Measurements from ENCODE around the gene ARHGAP23.
A peak's percentile ranks its signal among the peaks of the same experiment; 100 is the strongest.

ARHGAP23 gene, protein sequence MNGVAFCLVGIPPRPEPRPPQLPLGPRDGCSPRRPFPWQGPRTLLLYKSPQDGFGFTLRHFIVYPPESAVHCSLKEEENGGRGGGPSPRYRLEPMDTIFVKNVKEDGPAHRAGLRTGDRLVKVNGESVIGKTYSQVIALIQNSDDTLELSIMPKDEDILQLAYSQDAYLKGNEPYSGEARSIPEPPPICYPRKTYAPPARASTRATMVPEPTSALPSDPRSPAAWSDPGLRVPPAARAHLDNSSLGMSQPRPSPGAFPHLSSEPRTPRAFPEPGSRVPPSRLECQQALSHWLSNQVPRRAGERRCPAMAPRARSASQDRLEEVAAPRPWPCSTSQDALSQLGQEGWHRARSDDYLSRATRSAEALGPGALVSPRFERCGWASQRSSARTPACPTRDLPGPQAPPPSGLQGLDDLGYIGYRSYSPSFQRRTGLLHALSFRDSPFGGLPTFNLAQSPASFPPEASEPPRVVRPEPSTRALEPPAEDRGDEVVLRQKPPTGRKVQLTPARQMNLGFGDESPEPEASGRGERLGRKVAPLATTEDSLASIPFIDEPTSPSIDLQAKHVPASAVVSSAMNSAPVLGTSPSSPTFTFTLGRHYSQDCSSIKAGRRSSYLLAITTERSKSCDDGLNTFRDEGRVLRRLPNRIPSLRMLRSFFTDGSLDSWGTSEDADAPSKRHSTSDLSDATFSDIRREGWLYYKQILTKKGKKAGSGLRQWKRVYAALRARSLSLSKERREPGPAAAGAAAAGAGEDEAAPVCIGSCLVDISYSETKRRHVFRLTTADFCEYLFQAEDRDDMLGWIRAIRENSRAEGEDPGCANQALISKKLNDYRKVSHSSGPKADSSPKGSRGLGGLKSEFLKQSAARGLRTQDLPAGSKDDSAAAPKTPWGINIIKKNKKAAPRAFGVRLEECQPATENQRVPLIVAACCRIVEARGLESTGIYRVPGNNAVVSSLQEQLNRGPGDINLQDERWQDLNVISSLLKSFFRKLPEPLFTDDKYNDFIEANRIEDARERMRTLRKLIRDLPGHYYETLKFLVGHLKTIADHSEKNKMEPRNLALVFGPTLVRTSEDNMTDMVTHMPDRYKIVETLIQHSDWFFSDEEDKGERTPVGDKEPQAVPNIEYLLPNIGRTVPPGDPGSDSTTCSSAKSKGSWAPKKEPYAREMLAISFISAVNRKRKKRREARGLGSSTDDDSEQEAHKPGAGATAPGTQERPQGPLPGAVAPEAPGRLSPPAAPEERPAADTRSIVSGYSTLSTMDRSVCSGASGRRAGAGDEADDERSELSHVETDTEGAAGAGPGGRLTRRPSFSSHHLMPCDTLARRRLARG (N-terminal part only)

DNA sequence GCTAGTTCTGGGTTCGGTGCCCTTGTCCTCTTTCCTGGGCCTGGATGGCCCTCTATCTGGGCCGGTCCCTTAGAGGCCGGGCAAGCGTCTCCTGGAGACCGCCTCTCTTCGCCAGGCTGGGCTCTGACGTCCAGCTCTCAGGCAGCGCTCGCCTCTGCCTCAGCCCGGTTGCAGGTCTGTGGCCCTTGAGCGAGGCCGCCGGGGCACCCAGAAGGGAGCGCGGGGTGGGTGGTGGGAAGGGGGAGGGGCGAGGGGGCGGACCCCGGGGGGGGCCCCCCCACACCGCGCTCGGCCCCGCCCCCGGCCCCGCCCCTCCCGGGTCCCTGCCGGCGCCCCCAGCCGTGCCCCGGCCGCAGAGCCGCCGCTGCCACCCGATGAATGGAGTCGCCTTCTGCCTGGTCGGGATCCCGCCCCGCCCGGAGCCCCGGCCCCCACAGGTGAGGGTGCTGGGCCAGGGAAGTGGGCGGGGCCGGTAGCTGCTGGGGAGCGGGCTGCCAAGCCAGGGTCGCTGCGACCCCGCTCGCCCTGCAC lies at the start of gene ARHGAP23:
Gene ARHGAP23, plus strand, starts transcription at position 353 of the 531 bp plus-strand sequence. Its CDS starts 22 bp downstream, at position 375.
- peak; percentile 40 for DNase-seq

DNA sequence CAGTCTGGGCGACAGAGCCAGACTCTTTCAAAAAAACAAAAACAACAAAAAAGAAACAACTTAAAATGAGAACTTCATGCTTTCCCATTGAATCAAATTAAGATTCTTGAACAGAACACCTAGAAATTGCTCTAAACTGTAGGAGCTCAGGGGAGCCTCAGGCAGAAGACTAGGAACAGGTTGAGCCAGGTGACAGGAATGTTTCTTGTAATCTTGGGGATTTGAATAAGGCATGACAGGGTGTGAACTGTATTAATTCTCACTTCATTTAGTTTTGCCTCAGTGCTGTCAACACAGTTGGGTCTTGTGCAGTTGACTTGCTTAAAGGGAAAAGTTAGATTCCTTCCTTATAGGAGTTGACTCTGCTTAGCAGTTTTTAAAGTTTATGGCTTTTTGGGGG lies 48.8 kb upstream of the ARHGAP23 start:
- DNase-seq: no peak

DNA sequence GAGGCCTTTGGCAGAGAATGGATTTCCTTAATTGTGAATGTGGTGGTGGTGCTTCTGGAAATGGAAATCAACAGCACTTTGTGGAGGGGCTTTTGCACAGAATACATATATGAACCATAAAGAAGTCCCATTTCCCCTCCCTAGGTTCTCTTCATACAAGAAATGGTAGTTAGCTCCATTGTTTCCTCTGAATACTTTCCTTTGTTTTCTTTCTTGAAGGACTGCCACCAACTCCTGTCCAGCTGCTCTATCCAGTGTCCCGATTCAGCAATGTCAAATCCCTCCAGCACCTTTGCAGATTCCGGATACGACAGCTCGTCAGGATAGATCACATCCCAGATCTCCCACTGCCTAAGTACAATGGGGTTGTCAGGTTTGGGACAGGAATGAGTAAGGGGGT lies 33.2 kb upstream of the ARHGAP23 start:
- no peak for DNase-seq

DNA sequence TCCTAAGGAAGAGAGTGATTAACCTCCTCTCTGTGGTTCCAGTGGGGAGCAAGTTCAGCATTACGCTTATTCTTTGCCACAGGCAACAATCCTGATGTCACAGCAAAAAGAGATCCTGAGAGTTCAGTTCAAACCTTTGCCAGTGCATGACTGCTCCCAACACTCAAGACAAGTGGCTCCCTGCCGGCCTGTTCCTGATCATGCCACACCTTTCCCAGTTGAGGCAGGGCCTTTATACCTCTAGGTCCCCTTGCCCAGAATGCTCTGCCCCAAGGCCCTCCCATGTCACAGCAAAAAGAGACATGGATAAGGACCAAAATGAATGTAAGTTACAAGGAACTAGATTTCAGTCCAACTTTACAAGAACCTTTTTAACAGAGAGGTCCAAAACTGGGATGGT lies 31.0 kb upstream of the ARHGAP23 start:
- DNase-seq: no peak

DNA sequence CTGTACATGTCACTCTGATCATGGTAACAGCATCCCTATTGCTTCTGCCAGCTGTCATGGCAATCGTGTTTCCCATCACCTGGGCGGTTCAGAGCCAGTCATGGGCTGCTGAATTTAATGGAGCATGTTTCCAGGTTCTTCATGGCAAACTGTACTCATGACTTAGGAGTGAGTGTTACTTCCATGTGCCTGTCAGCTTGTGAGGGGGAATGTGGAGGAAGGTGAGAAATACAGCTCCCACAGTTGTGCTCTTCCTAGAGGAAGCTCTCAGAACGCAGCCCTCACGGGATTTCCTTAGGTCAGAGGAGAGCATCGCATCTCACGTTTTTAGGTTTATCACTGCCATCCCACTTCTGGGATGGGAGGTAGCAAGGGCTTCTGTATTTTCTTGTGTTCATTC lies 28.0 kb upstream of the ARHGAP23 start:
- DNase-seq: no peak

DNA sequence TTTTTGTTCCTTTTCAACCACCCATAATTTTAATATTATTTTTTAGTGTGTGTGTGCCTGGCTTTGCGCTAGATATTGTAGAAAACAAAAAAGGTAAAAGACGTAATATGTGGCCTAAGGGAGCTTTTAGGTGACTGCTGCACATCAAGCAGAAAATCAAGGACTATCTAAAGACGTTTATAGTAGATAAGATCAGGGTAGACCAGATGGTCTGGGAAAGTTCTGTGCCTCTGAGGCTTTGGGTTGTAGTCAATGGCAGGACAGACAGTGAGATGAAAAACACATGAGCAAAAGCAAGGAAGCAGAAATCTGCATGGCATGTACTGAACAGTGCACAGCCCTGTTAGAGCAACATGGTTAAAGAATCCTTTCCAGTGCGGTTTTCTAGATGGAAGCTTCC lies 26.8 kb upstream of the ARHGAP23 start:
- no peak for DNase-seq

DNA sequence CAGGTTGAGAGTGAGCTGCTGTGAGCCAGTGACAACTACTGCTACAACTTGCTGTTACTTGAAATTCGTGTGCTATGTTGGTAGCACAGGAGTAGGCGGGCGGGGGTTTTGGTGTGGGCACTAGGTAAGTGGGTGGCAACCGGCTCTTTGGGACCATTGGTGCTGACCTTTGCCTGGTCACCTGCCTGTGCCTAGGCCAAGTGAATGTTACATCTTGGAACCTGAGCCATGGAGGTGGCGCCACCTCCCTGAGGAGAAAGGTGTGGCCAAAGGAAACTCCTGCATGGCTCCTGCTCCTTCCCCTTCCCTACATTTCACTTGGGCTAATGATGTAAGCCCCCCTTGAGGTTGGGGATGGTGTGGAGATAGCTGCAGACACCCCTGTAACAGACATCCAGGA lies 25.4 kb upstream of the ARHGAP23 start:
- DNase-seq: no peak

DNA sequence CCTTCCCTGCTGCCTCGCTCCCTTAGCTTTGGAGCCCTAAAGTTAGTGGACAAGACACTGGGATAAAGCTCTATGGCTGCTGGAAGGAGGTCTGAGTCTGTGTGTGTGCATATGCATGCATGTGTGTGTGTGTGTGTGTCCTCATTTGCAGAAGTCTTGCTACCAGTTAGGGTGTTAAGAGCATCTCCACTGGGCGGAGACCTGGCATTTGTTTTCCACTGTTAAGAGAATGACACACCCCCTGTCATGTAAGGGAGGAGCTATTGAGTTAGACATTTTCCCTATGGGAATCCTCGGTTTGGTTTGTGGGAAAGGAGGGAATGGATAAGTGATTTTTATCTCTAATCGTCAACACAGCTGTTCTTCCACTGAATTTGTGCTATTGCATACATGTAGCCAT lies 24.8 kb upstream of the ARHGAP23 start:
- no peak for DNase-seq

DNA sequence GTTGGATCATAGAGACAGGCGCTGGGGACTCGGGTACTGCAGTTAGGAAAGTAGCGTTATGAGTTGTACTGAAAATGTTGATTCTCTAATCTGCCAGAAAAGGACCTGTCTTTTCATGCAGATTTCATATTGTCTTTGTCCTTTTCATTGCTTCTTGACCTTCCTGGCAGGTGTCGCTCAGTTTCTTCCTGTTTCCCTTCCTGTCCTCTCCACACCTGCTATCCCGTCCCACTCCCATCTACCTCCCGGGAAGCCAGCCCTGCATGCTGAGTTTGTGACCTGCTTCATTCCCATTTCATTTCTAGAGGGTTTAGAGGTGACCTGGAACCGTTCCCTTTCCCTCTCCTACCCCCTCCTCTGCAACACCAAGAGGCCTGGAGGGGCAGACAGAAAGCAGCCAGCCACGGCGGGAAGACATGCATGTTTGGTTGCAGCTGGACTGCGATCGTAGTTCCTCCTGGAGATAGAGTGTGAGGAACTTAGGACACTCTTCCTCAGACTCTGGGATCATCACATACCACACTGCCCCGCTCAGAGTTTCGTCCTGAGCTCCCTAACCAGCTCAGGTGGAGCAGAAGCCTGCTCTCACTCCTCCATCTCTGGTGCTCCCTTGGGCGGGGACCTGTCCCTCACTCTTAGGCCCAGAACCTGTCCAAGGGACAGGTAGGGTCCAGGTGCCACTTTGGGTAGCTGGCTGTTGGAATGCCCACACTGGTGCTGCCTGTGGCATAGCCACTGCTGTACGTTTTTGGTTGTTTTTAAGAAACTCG lies 23.9 kb upstream of the ARHGAP23 start:
- no peak for DNase-seq

DNA sequence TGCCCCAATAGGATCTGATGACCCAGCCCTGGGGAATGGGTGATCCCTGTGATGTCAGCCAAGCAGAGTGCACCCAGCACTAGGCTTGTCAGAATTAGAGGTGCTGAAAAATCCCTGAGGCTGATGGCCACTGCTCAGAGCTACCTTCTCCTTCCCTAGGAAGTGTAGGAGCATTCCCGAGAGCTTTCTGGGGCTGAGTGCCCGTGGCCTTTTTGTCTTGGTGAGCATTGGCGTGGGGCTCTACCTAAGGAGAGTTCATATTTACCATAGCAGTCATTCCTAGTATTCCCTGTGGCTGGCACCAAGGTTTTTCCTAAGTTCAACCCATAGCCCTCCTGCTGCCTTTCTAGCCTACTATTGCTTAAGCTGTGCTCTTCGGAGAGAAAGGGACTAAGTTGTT lies 22.6 kb upstream of the ARHGAP23 start:
- no peak for DNase-seq

DNA sequence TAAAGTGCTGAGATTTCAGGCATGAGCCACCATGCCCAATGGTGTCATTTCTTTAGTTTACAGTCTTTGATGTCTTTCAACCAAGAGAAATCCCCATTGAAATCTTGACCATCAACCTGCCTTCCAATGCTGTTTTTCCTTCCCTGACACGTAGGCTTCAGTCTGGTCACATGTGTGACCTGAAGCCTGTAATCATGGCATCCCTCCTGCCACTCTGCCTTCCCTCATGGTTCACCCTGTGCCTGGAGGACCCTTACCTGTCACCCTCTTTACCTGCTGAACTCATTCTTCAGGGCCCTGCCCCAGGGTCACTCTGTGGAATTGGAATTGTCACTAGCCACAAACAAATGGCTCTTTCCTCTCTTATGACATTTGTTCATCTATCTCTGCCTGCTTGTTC lies 18.1 kb upstream of the ARHGAP23 start:
- DNase-seq: no peak

DNA sequence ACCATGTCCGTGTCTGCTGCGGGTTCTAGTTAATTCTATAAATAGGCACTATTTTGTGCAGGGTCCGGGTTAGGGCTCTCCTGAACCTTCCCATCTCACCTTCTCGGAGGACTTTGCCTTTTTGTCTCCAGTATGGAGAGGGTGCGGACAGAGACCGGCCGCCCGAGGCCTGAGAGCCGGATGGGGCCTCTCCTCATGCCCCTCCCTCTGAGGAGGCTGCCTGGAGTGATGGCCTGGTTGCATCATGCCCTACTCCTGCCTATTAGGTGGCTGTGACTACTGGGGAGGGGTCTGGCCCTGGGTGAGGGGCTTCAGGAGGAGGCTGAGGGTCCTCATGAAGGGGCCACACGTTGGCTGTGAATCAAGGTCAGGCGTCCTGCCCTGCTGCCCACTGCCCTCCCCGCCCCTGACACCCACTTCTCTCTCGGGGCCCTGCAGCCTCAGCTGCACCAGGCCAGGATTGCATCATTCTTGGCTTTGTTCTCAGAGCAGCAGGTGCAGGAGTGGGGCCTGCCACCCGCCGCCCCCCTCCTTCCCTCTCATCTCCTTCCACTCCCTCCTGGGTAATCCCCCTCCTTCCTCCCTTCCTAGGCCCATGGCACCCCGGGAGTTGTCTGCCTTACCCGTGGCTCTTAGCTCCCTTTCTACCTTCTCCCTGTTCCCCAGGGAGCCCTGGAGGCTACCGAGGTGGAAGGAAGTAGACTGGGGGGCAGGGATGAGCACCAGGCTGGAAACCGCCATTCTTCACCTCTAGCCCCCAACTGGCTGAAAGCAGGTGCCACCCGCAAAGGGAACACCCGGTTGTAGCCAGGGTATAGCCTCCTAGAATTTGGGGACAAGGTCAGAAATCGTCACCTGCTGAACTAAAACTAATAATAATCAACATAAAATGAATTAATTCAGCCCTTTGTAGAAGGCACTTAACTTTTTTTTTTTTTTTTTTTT lies 12.7 kb upstream of the ARHGAP23 start:
- DNase-seq: no peak

DNA sequence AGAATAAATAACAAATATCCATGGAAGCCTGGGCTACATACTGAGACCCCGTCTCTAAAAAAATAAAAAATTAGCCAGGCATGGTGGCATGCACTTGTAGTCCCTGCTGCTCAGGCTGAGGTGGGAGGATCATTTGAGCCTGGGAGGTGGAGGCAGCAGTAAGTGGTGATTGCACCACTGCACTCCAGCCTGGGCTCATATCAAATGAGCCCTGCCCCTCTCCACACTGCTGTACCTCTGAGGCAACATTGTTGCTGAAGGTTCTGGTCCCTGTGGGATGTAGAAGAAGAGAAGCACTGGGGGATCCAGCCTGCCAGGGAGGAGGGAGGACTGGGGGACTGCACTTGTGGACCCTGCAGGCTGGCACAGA lies 11.4 kb upstream of the ARHGAP23 start:
- no peak for DNase-seq

DNA sequence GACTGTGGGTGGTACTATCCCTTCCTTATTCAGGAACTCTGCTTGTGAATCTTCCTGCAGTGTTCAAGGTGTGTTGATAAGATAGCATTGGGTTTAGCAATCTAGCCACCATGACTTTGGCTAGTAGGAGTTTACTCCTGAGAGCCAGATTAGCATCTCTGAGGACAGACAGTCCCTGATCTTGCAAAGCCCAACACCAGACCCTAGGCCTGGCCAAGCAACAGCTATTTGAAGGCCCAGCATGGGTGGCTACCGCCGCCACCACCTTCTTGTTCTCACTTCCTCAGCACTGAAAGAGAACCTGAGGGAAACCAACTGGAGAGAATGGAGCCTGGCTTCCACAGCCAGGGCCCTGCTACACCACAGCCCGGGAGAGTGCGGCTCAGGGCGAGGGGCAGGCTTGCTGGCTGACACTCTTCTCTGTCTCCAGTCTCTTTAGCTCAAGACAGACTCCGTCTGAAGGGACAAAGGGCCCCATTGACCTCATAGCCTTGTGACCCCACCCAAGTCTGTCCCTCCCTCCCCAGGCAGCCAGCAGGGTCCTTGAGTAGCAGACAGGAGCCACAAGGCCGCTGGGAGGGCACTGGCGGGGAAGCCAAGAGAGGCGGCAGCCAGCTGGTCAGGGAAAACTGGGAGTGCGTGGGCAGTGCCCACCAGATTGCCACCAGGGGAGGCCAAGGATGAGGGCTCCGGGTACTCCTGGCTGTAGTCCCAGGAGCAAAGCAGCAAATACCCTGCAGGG lies 10.9 kb upstream of the ARHGAP23 start:
- DNase-seq: no peak

DNA sequence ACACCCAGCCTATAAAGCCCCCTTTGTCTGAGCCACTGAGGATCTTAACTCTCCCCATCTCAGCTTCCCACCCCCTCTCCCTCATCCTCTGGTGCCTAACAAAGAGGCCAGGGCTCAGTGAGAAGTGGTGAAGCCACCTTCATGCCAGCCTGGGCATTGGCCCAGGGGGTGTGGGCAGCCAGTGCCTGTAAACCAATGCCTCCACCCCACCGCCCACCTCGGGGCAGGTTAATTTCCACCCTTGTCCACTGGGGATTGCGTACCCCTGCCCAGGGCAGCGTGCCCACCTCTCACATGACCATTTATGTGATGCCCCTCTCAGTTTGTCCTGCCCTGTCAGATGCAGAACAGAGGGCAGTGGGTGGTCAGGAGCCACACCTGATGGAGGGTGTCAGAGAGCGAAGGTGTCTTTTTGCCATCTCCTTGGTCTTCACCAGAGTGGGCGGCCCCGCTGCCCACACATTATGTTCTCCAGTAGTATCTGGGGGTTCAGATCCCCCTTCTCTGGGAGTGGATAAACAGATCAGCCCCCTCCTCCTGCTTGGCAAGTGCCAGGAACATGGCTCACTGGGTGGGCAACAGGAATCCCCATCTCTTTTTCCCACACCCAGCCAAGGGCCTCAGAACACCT lies 10.1 kb upstream of the ARHGAP23 start:
- no peak for DNase-seq

DNA sequence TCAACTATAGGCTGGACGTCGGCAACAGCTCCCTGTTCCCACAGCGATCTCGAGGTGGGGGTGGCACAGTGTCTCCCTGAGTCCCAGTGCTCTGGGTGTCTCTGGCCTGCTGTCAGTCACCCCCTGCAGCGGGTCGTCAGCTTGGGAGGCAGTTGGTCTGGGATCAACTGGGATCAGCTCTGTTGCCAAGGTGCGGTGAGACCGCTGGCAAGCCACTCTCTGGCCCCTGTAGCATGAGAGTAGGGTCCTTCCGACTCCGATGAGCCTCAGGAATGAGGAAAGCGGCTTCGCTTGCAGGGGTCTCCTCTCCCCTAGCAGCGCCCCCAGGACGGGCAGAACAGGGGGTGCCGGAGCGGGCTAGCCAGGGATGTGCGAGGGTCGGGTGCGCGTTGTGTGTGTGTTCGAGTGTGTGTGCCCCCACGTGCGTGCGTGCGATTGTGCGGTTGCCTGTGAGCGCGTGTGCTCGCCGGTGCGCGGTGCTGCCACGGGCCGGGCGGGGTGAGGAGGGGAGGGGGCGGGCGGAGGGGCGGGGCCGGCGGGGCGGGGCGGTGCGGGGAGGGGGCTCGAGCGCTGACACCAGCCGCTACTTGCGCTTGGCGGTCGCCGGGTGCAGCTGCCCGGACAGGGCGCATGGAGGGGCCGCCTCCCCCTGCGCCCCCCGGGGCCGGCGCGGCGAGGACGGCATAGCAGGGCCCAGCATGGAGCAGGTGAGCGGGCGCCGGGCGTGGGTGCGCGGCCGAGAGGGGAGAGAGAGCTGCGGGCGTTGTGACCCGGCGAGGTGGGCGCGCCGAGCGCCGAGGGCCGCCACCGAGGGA lies 9.4 kb upstream of the ARHGAP23 start:
- no peak for DNase-seq

DNA sequence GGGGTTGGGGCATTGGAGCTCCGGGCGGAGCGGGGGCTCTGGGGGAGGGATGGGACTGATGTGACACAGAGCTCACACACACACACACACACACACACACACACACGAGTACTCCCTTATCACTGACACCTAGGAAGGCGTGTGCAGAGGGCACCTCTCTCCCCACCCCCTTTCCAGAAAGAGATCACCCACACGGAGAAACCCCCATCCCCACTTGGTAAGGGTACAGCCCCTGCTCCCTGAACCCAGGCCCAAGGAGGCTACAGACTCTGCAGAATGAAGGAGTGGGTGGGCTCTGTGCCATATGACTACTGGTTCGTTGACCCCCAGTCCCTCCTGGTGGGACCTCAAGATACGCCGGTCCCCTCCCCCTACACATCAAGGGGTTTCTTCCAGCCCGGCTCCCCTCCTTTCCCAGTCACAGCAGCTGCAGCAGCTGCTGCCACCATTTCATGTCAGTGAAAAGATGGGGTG lies 8.7 kb upstream of the ARHGAP23 start:
- DNase-seq: no peak

DNA sequence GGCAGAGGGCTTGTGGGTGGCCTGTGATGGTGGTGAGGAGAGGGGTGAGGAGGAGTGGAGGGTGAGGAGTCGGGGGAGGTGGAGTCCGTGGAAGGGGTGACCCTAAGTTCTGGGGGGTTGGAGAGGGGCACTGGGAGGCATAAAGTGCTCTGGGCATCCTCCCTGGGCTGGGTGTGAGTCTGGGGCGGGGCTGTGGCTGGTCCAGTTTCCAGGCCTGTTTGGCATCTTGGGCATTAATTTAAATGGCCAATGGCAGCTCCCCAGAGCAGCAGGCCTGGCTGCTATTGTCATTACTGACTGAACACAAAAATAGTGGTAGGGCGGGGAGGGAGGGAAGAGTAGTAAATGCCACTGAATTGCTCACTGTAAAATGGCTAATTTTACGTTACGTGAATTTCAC lies 7.7 kb upstream of the ARHGAP23 start:
- no peak for DNase-seq
